K562 (cell line): ENCODE measurements around the gene ZKSCAN7.

ENCODE experiments used
- CREB1 ChIP-seq, 2 experiments: sonication (generic) in 1 of 2; formaldehyde crosslinking in 1 of 2; IDR thresholded peaks; 2 replicates each; pipeline versions ENCODE4 v1.6.1 to v1.8.0; 2012 to 2022; ENCODE audit warnings: inconsistent platforms in 1 of 2, mild to moderate bottlenecking in 1 of 2, missing genetic modification reagents in 1 of 2, moderate library complexity in 1 of 2
- CTCF ChIP-seq, 3 experiments: IDR thresholded peaks in 2 of 3; conservative IDR thresholded peaks in 1 of 3; 2 replicates each; pipeline ENCODE4 v1.5.1; 2011 to 2012; ENCODE audit warnings: low read length in 3 of 3, mild to moderate bottlenecking in 3 of 3, control low read depth in 2 of 3, improper control_type of control experiment in 1 of 3, inconsistent platforms in 1 of 3, low read depth in 1 of 3, mixed read lengths in 1 of 3, moderate library complexity in 1 of 3; ENCODE audit not compliant: insufficient read depth in 2 of 3
- RCOR1 ChIP-seq, 2 experiments: IDR thresholded peaks; 2 replicates each; pipeline ENCODE4 v1.6.1; 2012; ENCODE audit warnings: low read depth in 2 of 2, low read length in 2 of 2, borderline replicate concordance in 1 of 2, improper control_type of control experiment in 1 of 2
- TCF7 ChIP-seq: sonication (generic); IDR thresholded peaks from 2 replicates; pipeline ENCODE4 v1.6.1; 2016; ENCODE audit warnings: antibody characterized with exemption, borderline replicate concordance
- TF ChIP-seq, protein P1 (sequence below): sonication (generic); formaldehyde crosslinking; IDR thresholded peaks from 2 replicates; pipeline ENCODE4 v1.8.1; 2022; ENCODE audit warnings: missing genetic modification reagents

DNA sequence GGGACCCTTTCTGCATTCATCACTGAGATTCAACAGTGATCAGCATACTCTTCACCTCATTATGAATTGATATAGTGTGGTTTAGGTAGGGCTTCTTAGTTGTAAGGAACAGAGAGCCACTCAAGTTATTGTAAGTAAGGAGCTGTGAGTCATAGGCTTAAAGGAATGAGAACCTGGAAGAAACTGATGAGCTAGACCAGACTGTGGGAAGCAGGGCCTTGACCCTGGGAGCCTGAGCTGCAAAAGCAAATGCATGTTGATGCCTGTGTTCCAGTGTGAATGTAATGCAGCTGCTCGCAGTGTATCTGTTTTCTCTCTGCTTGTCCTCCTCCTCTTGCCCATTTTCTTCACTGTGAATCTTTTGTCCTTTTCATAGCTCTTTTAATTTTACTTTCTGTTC, 13.6 kb downstream of the ZKSCAN7 start:
- TF ChIP-seq RCOR1 (IDR thresholded peaks at IDR 0.05; ENCODE audit: borderline replicate concordance in 1 of 2, low read depth in 2 of 2, low read length in 2 of 2) (no peak), CREB1 (IDR thresholded peaks at IDR 0.05) (no peak), CREB1 (CRISPR knock-in tag; IDR thresholded peaks at IDR 0.05) (no peak), CTCF (IDR thresholded peaks at IDR 0.05 in 2 of 3, conservative IDR thresholded peaks at IDR 0.05 in 1 of 3; ENCODE audit: insufficient read depth in 2 of 3, low read depth in 1 of 3, low read length in 3 of 3) (no peak), TCF7 (no peak)
- TF ChIP-seq, protein P1, sequence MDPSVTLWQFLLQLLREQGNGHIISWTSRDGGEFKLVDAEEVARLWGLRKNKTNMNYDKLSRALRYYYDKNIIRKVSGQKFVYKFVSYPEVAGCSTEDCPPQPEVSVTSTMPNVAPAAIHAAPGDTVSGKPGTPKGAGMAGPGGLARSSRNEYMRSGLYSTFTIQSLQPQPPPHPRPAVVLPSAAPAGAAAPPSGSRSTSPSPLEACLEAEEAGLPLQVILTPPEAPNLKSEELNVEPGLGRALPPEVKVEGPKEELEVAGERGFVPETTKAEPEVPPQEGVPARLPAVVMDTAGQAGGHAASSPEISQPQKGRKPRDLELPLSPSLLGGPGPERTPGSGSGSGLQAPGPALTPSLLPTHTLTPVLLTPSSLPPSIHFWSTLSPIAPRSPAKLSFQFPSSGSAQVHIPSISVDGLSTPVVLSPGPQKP (CRISPR knock-in tag), result no peak
